Omental fat pad (tissue), 4 donors: ENCODE data around the gene DHRS7. TPM values are rescaled to one million over a fixed set of nuclear protein-coding genes. Genes with fewer than 3 reads are reported as not detected.

Experiments
- ATAC-seq: fragments of 150-250 bp; one replicate; pipeline ENCODE4 v1.9.1; 2016; ENCODE audit warnings: mild to moderate bottlenecking, moderate library complexity; ENCODE audit not compliant: low FRiP score
- DNase-seq: peaks from one replicate; pipeline ENCODE4 v3.0.0-alpha.2; 2019; ENCODE audit warnings: low spot score
- CTCF ChIP-seq, 3 donors: fragments of 450-650 bp; IDR thresholded peaks; one replicate each; pipeline ENCODE4 v1.5.1; 2016 to 2017; ENCODE audit warnings: antibody characterized with exemption in 3 of 3, mild to moderate bottlenecking in 3 of 3, moderate library complexity in 2 of 3
- total RNA-seq, 4 donors: library from RNA; depleted of rRNA; stranded (reverse); fragments of >200 nt; gene quantifications; one replicate each; pipeline ENCODE4 v1.1.0, GENCODE V29; 2016

Gene DHRS7
- total RNA-seq = 10 to 100 TPM; 56.0 to 82.9 (median 68.4) TPM

GRCh38 chr14:60164712-60165546 lies at the start of gene DHRS7:
Gene DHRS7, minus strand, starts transcription at chr14:60165398. Its CDS starts 89 bp downstream, at chr14:60165309.
- TF ChIP-seq CTCF (IDR thresholded peaks at IDR 0.05) = no peak
- peak; percentile 98 for ATAC-seq
- no peak for DNase-seq

GRCh38 chr14:60214415-60215126 lies 49.4 kb upstream of the DHRS7 start:
- ATAC-seq (no peak), DNase-seq (no peak)
- no peak for TF ChIP-seq CTCF (IDR thresholded peaks at IDR 0.05)

GRCh38 chr14:60214003-60214402 lies 48.8 kb upstream of the DHRS7 start:
- ATAC-seq (no peak), DNase-seq (no peak)
- no peak for TF ChIP-seq CTCF (IDR thresholded peaks at IDR 0.05)

- DNase-seq = no peak
- no peak for TF ChIP-seq CTCF (IDR thresholded peaks at IDR 0.05)
- no peak for ATAC-seq
These were observed 47.5 kb upstream of the DHRS7 start for GRCh38 chr14:60212503-60213371.

DNA sequence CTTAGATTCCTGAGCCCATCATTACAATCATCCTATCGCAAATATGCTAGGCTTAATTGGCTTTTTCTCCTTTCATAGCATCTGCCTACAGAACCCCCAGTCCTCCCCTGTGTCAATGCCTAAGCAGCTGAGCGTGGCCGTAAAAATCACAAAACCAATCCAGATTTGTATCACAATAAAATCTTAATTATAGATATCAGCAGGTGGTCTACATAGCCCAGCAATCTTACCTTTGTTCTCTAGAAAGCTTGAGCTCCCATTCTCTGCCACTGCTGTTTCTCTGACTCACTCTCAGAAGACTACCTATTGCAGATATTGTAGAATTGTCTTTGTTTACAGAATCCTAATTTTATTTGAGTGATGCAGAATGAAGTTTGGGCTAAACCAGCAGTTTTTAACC lies 46.0 kb upstream of the DHRS7 start:
- TF ChIP-seq CTCF (IDR thresholded peaks at IDR 0.05) = no peak
- ATAC-seq = no peak
- DNase-seq = no peak

DNA sequence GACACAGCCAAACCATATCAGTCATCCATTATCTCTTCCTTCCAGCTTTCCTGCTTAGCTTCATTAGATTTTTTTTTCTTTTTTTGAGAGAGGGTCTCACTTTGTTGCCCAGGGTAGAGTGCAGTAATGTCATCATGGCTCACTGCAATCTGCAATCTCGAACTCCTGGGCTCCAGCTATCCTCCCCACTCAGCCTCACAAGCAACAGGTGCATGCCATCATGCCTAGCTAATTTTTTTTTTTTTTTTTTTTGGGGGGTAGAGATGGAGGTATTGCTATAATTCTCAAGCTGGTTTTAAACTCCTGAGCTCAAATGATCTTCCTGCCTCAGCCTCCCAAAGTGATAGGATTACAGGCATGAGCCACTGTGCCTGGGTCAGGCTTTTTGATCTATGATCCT lies 45.5 kb upstream of the DHRS7 start:
- TF ChIP-seq CTCF (IDR thresholded peaks at IDR 0.05) = no peak
- ATAC-seq (no peak), DNase-seq (no peak)
